HG02759 (cell line): ENCODE data around the gene LPCAT2.

ENCODE experiments used
- ATAC-seq: cut with Tn5 transposase; IDR thresholded peaks from one replicate; pipeline ENCODE4 v1.9.1; 2021; ENCODE audit warnings: mild to moderate bottlenecking, moderate library complexity; ENCODE audit not compliant: unreplicated experiment

LPCAT2 gene, protein sequence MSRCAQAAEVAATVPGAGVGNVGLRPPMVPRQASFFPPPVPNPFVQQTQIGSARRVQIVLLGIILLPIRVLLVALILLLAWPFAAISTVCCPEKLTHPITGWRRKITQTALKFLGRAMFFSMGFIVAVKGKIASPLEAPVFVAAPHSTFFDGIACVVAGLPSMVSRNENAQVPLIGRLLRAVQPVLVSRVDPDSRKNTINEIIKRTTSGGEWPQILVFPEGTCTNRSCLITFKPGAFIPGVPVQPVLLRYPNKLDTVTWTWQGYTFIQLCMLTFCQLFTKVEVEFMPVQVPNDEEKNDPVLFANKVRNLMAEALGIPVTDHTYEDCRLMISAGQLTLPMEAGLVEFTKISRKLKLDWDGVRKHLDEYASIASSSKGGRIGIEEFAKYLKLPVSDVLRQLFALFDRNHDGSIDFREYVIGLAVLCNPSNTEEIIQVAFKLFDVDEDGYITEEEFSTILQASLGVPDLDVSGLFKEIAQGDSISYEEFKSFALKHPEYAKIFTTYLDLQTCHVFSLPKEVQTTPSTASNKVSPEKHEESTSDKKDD

DNA sequence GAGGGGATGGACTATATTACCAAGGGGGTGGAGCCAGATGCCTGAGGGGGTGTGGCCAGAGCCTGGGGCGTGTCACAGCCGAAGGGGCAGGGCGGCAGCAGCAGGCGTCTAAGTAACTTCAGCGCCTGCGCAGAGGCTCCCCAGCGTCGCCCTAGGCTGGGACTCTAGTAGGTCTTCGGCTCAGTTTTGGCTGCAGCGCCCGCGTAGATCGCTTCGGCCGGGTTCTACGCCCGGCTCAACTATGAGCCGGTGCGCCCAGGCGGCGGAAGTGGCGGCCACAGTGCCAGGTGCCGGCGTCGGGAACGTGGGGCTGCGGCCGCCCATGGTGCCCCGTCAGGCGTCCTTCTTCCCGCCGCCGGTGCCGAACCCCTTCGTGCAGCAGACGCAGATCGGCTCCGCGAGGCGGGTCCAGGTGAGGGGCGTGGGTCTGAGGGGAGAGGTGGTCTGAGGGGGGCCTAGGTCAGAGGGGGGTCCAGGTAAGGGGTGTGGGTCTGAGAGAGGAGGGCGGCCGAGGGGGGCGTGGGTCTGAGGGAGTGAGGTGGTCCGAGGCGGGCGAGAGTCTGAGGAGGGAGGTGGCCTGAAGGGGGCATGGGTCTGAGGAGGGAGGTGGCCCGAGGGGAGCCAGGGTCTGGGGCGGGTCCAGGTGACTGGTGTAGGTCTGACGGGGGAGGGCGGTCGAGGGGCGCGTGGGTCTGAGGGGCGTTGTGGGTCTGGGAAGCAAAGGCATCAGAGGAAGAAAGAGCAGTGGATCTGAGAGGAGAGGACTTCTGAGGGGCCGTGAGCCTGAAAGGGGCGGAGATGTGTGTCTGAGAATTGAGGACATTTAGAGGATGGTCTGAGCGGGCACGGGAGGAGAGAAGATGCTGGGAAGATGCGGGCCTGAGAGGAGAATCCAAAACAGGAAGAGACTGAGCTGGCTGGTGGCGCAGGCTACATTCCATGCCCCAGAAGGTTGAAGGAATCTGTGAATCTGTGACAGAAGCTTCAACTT is at the start of gene LPCAT2:
Gene LPCAT2, plus strand, starts transcription at position 132 of the 991 bp plus-strand sequence. Its CDS starts 110 bp downstream, at position 242.
- no peak for ATAC-seq

- no peak for ATAC-seq
These were observed 46.6 kb upstream of the LPCAT2 start for GRCh38 chr16:55462241-55462640.

DNA sequence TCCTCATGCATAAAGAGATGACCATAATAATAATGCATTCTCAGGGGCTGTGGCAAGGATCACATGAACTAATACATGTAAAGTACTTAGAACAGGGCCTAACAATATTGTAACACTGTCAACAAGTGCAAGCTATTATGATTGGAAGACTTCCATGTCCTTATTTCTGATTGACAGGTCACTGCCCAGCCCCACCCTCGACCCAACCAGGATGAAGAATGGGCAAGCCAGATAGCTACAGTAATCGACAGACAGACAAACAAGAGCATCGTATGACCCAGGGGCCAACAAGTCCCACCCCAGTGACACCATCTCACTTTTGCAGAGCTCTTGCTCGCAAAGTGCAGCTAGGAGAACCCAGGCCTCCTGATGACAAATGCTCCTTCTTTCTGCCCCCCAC is 44.5 kb upstream of the LPCAT2 start:
- no peak for ATAC-seq

GRCh38 chr16:55465077-55465896 is 43.6 kb upstream of the LPCAT2 start:
- peak; percentile 92 for ATAC-seq

DNA sequence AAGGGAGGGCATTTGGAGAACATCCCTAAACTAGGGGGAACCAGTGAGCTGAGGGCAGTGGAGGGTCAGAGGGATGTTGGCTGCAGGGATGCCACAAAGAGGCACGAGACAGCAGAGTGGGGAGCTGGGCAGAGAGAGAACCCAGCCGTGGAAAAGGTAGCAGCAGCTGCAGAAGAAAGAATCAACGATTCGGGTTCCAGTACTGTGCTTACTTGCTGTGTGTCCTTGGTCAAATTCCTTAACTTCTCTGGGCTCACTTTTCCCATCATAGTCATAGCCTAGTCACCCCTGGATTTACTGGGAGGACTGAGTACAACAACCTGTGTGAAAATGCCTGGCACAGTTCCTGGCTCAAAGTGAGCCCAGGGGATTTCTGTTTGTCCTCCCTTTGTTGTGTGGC is 42.7 kb upstream of the LPCAT2 start:
- ATAC-seq = no peak

GRCh38 chr16:55467898-55468297 is 41.0 kb upstream of the LPCAT2 start:
- ATAC-seq = no peak

DNA sequence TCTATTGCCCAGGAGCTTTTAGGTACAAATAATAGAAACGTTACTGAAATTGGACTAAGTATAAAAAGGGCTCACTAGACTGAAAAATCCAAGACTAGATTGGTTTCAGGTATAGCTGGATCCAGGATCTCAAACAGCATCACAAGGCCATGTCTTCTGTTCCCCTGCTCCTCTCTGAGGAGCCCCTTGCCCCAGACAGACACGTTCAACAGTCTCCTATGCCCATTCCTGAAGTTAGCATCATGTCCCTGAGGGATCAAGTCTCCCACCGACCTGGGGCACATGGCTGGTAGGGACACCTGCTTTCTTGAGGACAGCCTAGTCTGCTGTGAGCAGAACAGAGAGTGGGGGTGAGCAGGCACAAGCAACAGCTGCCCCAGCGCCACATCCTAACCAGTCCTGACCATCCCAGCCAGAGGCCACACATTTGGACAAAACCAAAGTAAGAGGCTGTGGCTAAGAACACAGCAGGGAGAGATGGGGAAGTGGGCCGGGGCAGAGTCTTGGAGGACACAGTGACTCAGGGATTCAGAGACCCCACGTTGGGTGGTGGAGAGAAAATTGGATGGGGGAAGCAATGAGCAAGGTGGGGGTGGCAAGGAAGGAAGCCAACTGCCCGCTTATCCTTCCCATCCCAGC is 40.4 kb upstream of the LPCAT2 start:
- no peak for ATAC-seq

DNA sequence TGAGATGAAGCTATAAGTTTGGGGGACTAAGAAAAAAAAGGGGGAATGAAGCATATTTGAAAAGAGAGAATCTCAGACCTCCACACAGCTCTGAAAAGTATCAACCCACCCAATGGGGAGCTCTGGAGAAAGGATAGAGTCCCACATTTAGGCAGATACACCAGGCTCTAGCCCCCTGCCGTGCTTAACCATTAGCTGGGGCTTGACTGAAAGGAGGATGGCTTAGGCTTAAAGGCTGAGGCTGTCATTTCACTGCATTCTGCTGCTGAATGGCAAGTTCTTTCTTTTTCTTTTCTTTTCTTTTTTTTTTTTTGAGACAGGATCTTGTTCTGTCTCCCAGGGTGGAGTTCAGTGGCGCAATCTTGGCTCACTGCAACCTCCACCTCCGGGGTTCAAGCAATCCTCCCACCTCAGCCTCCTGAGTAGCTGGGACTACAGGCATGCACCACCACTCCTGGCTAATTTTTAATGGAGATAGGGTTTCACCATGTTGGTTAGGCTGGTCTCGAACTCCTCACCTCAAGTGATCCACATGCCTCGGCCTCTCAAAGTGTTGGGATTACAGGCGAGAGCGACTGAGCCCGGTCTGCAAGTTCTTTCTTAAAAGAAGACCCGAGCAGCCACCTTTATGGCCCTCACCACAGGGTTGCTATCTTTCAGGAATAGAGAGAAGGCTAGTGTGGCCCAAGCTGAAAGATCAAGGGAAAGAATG is 38.9 kb upstream of the LPCAT2 start:
- no peak for ATAC-seq

GRCh38 chr16:55470533-55471371 is 38.1 kb upstream of the LPCAT2 start:
- ATAC-seq = no peak

- no peak for ATAC-seq
These were observed 37.3 kb upstream of the LPCAT2 start for GRCh38 chr16:55471448-55472097.

DNA sequence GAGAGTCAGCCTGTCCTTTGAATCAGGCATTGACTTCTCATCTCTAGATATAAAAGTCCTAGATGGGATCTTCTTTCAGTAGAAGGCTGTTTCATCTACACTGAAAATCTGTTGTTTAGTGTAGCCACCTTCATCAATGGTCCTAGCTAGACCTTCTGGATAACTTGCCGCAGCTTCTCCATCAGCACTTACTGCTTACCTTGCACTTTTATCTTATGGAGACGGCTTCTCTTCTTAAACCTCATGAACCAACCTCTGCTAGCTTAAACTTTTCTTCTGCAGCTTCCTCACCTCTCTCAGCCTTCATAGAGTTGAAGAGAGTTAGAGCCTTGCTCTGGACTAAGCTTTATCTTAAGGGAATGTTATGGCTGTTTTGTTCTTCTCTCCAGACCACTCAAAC is 35.3 kb upstream of the LPCAT2 start:
- no peak for ATAC-seq

GRCh38 chr16:55474821-55475220 is 34.1 kb upstream of the LPCAT2 start:
- no peak for ATAC-seq

- no peak for ATAC-seq
These were observed 33.0 kb upstream of the LPCAT2 start for GRCh38 chr16:55475919-55476318.

GRCh38 chr16:55476625-55477533 is 32.0 kb upstream of the LPCAT2 start:
- no peak for ATAC-seq

DNA sequence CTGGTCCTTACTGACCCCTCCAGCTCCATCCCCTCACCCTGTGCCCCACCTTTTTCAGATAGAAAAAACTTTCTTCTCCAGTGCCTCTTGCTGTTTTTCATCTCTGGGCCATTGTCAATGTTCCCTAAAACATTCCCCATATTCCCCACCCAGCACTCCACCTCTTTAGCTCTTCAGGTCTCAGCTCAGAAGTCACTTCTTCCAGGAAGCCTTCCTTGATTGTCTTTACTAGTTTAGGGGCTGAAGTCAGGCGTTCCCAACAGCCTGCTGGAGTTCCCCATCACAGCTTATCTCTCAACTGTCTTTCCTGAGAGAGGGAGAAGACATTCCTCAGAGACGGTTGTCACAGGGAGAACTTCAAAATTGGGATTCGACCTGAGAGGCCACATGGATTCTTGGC is 31.1 kb upstream of the LPCAT2 start:
- no peak for ATAC-seq

- ATAC-seq = no peak
These were observed 29.9 kb upstream of the LPCAT2 start, which contains the start of gene MMP2 for GRCh38 chr16:55478827-55479429. Gene MMP2 (plus strand): TSS chr16:55479198. CDS start chr16:55479480, 282 bp downstream.
